HCT116 (cell line): ENCODE data around the gene MGRN1. TPM values are rescaled to one million over a fixed set of nuclear protein-coding genes. Genes with fewer than 3 reads are reported as not detected.

ENCODE experiments used
- ATAC-seq: fragments of 200-7000 bp; cut with Tn5 transposase; 2 replicates; pipeline ENCODE4 v1.9.1; 2020; ENCODE audit warnings: mild to moderate bottlenecking, moderate library complexity
- BruUV-seq: library from RNA; stranded (reverse); fragments of 400-500 nt; replicated peaks from 2 replicates; lab custom pipeline; 2021; lab: Mats Ljungman, UMichigan
- CTCF ChIA-PET: fragments of 300-600 bp; sonication (Branson Sonifier 250); formaldehyde crosslinking; loops from one replicate; lab custom pipeline; 2021; ENCODE audit warnings: antibody characterized with exemption; lab: Charles Lee
- POLR2A ChIA-PET: fragments of 300-600, 350-600 bp; sonication (Branson Sonifier 250); formaldehyde crosslinking; loops from one replicate; lab custom pipeline; 2021; ENCODE audit warnings: antibody characterized with exemption; lab: Charles Lee
- RAD21 ChIA-PET, 2 experiments: fragments of 300-600 bp; sonication (Branson Sonifier 250); formaldehyde crosslinking; loops; one replicate each; lab custom pipeline; 2023; ENCODE audit warnings: low total read pairs in 2 of 2; ENCODE audit not compliant: uncharacterized antibody in 2 of 2, unreplicated experiment in 2 of 2, low non-redundant PET in 1 of 2; lab: Charles Lee
- DNase-seq: peaks from one replicate; pipeline ENCODE4 v3.0.0-alpha.2; 2010; ENCODE audit warnings: low read depth, low spot score
- H2AFZ ChIP-seq: fragments of 200-600 bp; shearing (Covaris generic), sonication (generic); 2 replicates; pipeline ENCODE4 v1.6.1; 2017; ENCODE audit warnings: low read depth, mixed run types, mixed read lengths, antibody characterized with exemption, low read length; ENCODE audit not compliant: poor library complexity, severe bottlenecking
- H3K27ac ChIP-seq: 2 replicates; pipeline ENCODE4 v1.5.1; 2012; ENCODE audit warnings: low read depth, low read length
- H3K27me3 ChIP-seq: fragments of 200-600 bp; sonication (generic); 2 replicates; pipeline ENCODE4 v1.6.1; 2016; ENCODE audit warnings: mixed run types, low read length, mixed read lengths; ENCODE audit not compliant: insufficient read depth
- H3K36me3 ChIP-seq, 2 experiments: fragments of 200-500 bp in 1 of 2; fragments of 200-600 bp in 1 of 2; sonication (Bioruptor generic) in 1 of 2; sonication (generic) in 1 of 2; 2 replicates each; pipeline versions ENCODE4 v1.5.1 to v1.6.1; 2014 to 2016; ENCODE audit warnings: low read length in 2 of 2, inconsistent platforms in 1 of 2, mixed read lengths in 1 of 2, mixed run types in 1 of 2; ENCODE audit not compliant: insufficient read depth in 2 of 2, control insufficient read depth in 1 of 2
- H3K4me1 ChIP-seq, 2 experiments: fragments of 200-600 bp in 1 of 2; sonication (generic) in 1 of 2; 2 replicates each; pipeline versions ENCODE4 v1.5.1 to v1.6.1; 2012 to 2017; ENCODE audit warnings: low read length in 2 of 2, inconsistent platforms in 1 of 2, mild to moderate bottlenecking in 1 of 2, mixed read lengths in 1 of 2, mixed run types in 1 of 2, moderate library complexity in 1 of 2; ENCODE audit not compliant: insufficient read depth in 2 of 2, control insufficient read depth in 1 of 2
- H3K4me2 ChIP-seq: fragments of 200-600 bp; sonication (generic); 2 replicates; pipeline ENCODE4 v1.6.1; 2017; ENCODE audit warnings: mixed run types, low read length, mixed read lengths
- H3K4me3 ChIP-seq, 2 experiments: fragments of 200-600 bp in 1 of 2; sonication (generic) in 1 of 2; replicated peaks in 1 of 2; 2 replicates each; pipeline ENCODE4 v1.5.1; 2011 to 2016; ENCODE audit warnings: low read length in 2 of 2, control low read depth in 1 of 2, low read depth in 1 of 2, mild to moderate bottlenecking in 1 of 2, mixed read lengths in 1 of 2, mixed run types in 1 of 2
- H3K79me2 ChIP-seq: fragments of 200-600 bp; sonication (generic); 2 replicates; pipeline ENCODE4 v1.6.1; 2017; ENCODE audit warnings: mild to moderate bottlenecking, mixed run types, low read length, moderate library complexity, mixed read lengths; ENCODE audit not compliant: insufficient read depth
- H3K9ac ChIP-seq: fragments of 200-600 bp; sonication (generic); 2 replicates; pipeline ENCODE4 v1.6.1; 2016; ENCODE audit warnings: low read length, mixed read lengths
- H3K9me2 ChIP-seq: fragments of 200-600 bp; sonication (generic), shearing (Covaris generic); 2 replicates; pipeline ENCODE4 v1.6.1; 2017; ENCODE audit warnings: mixed run types, mild to moderate bottlenecking, moderate library complexity; ENCODE audit not compliant: insufficient read depth
- H3K9me3 ChIP-seq, 2 experiments: fragments of 200-500 bp in 1 of 2; fragments of 200-600 bp in 1 of 2; sonication (Bioruptor generic) in 1 of 2; sonication (generic) in 1 of 2; 2 replicates each; pipeline ENCODE4 v1.6.1; 2014 to 2017; ENCODE audit warnings: low read length in 2 of 2, mixed read lengths in 2 of 2, inconsistent platforms in 1 of 2, low read depth in 1 of 2, mild to moderate bottlenecking in 1 of 2, mixed run types in 1 of 2, moderate library complexity in 1 of 2; ENCODE audit not compliant: control insufficient read depth in 1 of 2, insufficient read depth in 1 of 2
- H4K20me1 ChIP-seq: fragments of 200-600 bp; sonication (generic), shearing (Covaris generic); 2 replicates; pipeline ENCODE4 v1.6.1; 2017; ENCODE audit warnings: mixed run types, mild to moderate bottlenecking, moderate library complexity; ENCODE audit not compliant: insufficient read depth
- ATF3 ChIP-seq: IDR thresholded peaks from 2 replicates; pipeline ENCODE4 v1.6.1; 2012
- CEBPB ChIP-seq: IDR thresholded peaks from 2 replicates; pipeline ENCODE4 v1.6.1; 2012; ENCODE audit warnings: low read depth
- CTCF ChIP-seq, 3 experiments: fragments of 200-600 bp in 1 of 3; sonication (generic) in 1 of 3; IDR thresholded peaks in 2 of 3; conservative IDR thresholded peaks in 1 of 3; 2 replicates each; pipeline ENCODE4 v1.5.1; 2012 to 2017; ENCODE audit warnings: low read depth in 2 of 3, low read length in 2 of 3, antibody characterized with exemption in 1 of 3, borderline replicate concordance in 1 of 3, control low read depth in 1 of 3, mild to moderate bottlenecking in 1 of 3, mixed read lengths in 1 of 3, mixed run types in 1 of 3, moderate library complexity in 1 of 3; ENCODE audit not compliant: insufficient read depth in 1 of 3
- EGR1 ChIP-seq: IDR thresholded peaks from 2 replicates; pipeline ENCODE4 v1.6.1; 2012; ENCODE audit warnings: low read depth
- ELF1 ChIP-seq: IDR thresholded peaks from 2 replicates; pipeline ENCODE4 v1.6.1; 2012; ENCODE audit warnings: low read depth, borderline replicate concordance
- EZH2 ChIP-seq: fragments of 200-600 bp; sonication (generic); IDR thresholded peaks from 2 replicates; pipeline ENCODE4 v1.6.1; 2017; ENCODE audit warnings: antibody characterized with exemption, mixed run types
- FOSL1 ChIP-seq: IDR thresholded peaks from 2 replicates; pipeline ENCODE4 v1.6.1; 2012; ENCODE audit warnings: low read depth
- JUND ChIP-seq: IDR thresholded peaks from 2 replicates; pipeline ENCODE4 v1.6.1; 2012
- MAX ChIP-seq: IDR thresholded peaks from 2 replicates; pipeline ENCODE4 v1.6.1; 2012
- POLR2A ChIP-seq: IDR thresholded peaks from 2 replicates; pipeline ENCODE4 v1.7.0; 2011; ENCODE audit warnings: borderline replicate concordance; ENCODE audit not compliant: insufficient read depth, insufficient read length; ENCODE audit errors: extremely low read depth
- POLR2AphosphoS5 ChIP-seq: IDR thresholded peaks from 2 replicates; pipeline ENCODE4 v1.6.1; 2011; ENCODE audit warnings: mild to moderate bottlenecking, low read depth, low read length, moderate library complexity
- RAD21 ChIP-seq: IDR thresholded peaks from 2 replicates; pipeline ENCODE4 v1.6.1; 2012; ENCODE audit warnings: low read depth, mild to moderate bottlenecking
- SIN3A ChIP-seq: IDR thresholded peaks from 2 replicates; pipeline ENCODE4 v1.6.1; 2012; ENCODE audit warnings: low read depth
- SP1 ChIP-seq: IDR thresholded peaks from 2 replicates; pipeline ENCODE4 v1.6.1; 2012; ENCODE audit warnings: low read depth
- SRF ChIP-seq: IDR thresholded peaks from 2 replicates; pipeline ENCODE4 v1.6.1; 2012; ENCODE audit warnings: low read depth
- TCF7L2 ChIP-seq: IDR thresholded peaks from 2 replicates; pipeline ENCODE4 v1.7.0; 2011; ENCODE audit warnings: borderline replicate concordance, inconsistent platforms; ENCODE audit not compliant: insufficient read depth, insufficient read length; ENCODE audit errors: extremely low read depth
- YY1 ChIP-seq: IDR thresholded peaks from 2 replicates; pipeline ENCODE4 v1.6.1; 2011; ENCODE audit warnings: low read length, low read depth, moderate library complexity, mild to moderate bottlenecking; ENCODE audit not compliant: insufficient replicate concordance; ENCODE audit errors: extremely low read depth
- ZBTB33 ChIP-seq: IDR thresholded peaks from 2 replicates; pipeline ENCODE4 v1.6.1; 2011; ENCODE audit warnings: mild to moderate bottlenecking, low read length, moderate library complexity; ENCODE audit not compliant: insufficient replicate concordance; ENCODE audit errors: extremely low read depth
- ZFX ChIP-seq: fragments of 450-650 bp; IDR thresholded peaks from 2 replicates; pipeline ENCODE4 v1.6.1; 2017
- intact Hi-C: fragments of 100-400 bp; cut with micrococcal nuclease; formaldehyde crosslinking; loops from 2 replicates; pipeline ENCODE4 v1.10.0; 2022
- total RNA-seq: library from RNA; stranded (reverse); gene quantifications from one replicate; pipeline ENCODE4 v1.2.1, GENCODE V29; 2021; ENCODE audit not compliant: unreplicated experiment

MGRN1 gene
- total RNA-seq, 1 experiment from 2014 or later, result 50.6 TPM

- TF ChIP-seq ZBTB33 (peak; percentile 78), RAD21 (no peak), CTCF (IDR thresholded peaks at IDR 0.05 in 2 of 3, conservative IDR thresholded peaks at IDR 0.05 in 1 of 3; ENCODE audit: borderline replicate concordance in 1 of 3, insufficient read depth in 1 of 3, low read depth in 2 of 3, low read length in 2 of 3) (no peak), EZH2 (no peak), SP1 (peak; percentile 76)
Observed at GRCh38 chr16:4614571-4615383, 9.8 kb upstream of the MGRN1 start, which contains the start of gene UBALD1 (continued).

GRCh38 chr16:4615384-4616046, 9.1 kb upstream of the MGRN1 start:
- BruUV-seq, result no TSS peak
- H3K27ac ChIP-seq, result peak overlapping the region; percentile 83
- peak overlapping the region; percentile 79 to 80 for H3K4me3 ChIP-seq
- H3K4me1 ChIP-seq, result peaks cover 25 to 42% of the 10 kb centered on the region in 2 experiments
- no peaks in the 10 kb centered on the region for H3K9me2 ChIP-seq
- H3K27me3 ChIP-seq, result no peaks in the 10 kb centered on the region
- DNase-seq, result no peak
- H3K79me2 ChIP-seq, result peaks cover 36% of the 10 kb centered on the region
- ChIA-PET CTCF (interaction anchor here (0.6 to 1.5 kb wide), 7 partner anchors 9 to 361 kb away, joined by 3 to 18 read pairs (median 3); partner anchors contain the start of genes MGRN1 and SEC14L5), POLR2A (interaction anchor here (0.6 to 2.0 kb wide), 12 partner anchors 9 to 321 kb away, joined by 3 to 9 read pairs (median 4); partner anchors contain the start of genes HMOX2 and MGRN1)
- H4K20me1 ChIP-seq, result no peaks in the 10 kb centered on the region
- no peak for TF ChIP-seq MAX
- TF ChIP-seq YY1, result no peak
- no peak for TF ChIP-seq SRF
- TF ChIP-seq EGR1, result no peak
- peak; percentile 5; the same call in 1 of the 2 replicates for TF ChIP-seq ZFX
- TF ChIP-seq FOSL1, result no peak
- TF ChIP-seq SP1, result no peak
- TF ChIP-seq POLR2A, result peak; percentile 34
- TF ChIP-seq JUND, result no peak
- no peak for TF ChIP-seq ATF3
- TF ChIP-seq CEBPB, result no peak
- TF ChIP-seq ELF1, result no peak
- TF ChIP-seq EZH2, result no peak
- no peak for TF ChIP-seq TCF7L2
- TF ChIP-seq SIN3A, result no peak
- no peak for TF ChIP-seq POLR2AphosphoS5
- TF ChIP-seq, all 23 proteins: peak for 2
- H3K4me2 ChIP-seq, result peak overlapping the region; percentile 96
- H3K9me3 ChIP-seq, result no peaks in the 10 kb centered on the region
- intact Hi-C loops, result loop anchor here (5.0 to 10.0 kb wide), 2 partner anchors 191 to 342 kb away; partner anchors contain the start of genes DNAJA3 and SEC14L5
- H2AFZ ChIP-seq, result no peak overlapping the region
- ATAC-seq, result peak; percentile 0; the same call in 1 of the 2 replicates
- peak overlapping the region; percentile 89 for H3K9ac ChIP-seq
- H3K36me3 ChIP-seq, result no peaks in the 10 kb centered on the region
- RAD21 ChIA-PET, result interaction anchor here in 1 of 2 experiments (0.7 kb wide), 1 partner anchor 332 kb away, joined by 5 read pairs; no protein-coding TSS in a partner anchor
